ENCODE data around the gene ATXN7L3. TPM values are rescaled to one million over a fixed set of nuclear protein-coding genes. Genes with fewer than 3 reads are reported as not detected.

ATXN7L3 gene
- total RNA-seq, 1 experiment from 2014 or later, result 59.3 TPM

GRCh38 chr17:44186307-44187130, 13.2 kb downstream of the ATXN7L3 start, which contains the start of gene TMUB2:
TMUB2 (plus strand) TSS chr17:44186972; CDS start chr17:44187709, 737 bp downstream.
- Histone ChIP-seq H3K9me3 (ENCODE audit: insufficient read depth, low read depth) (no peaks in the 10 kb centered on the region), H3K27ac (peak within 1 kb of the TSS; percentile 71), H3K4me3 (peak within 1 kb of the TSS; percentile 94), H2AFZ (peak within 1 kb of the TSS; percentile 92), H3K4me2 (peak within 1 kb of the TSS; percentile 99), H3K36me3 (ENCODE audit: low read depth) (peaks cover 4% of the 10 kb centered on the region; the same call in 1 of the 2 replicates), H3K79me2 (ENCODE audit: low read depth) (peaks cover 41% of the 10 kb centered on the region), H3K9me2 (ENCODE audit: insufficient read depth) (no peaks in the 10 kb centered on the region), H3K4me1 (replicated peaks; ENCODE audit: insufficient read depth) (peaks cover 16% of the 10 kb centered on the region; the same call in 1 of the 2 replicates), H4K20me1 (ENCODE audit: insufficient read depth) (peaks cover under 1% of the 10 kb centered on the region; the same call in 1 of the 2 replicates), H3F3A (ENCODE audit: insufficient read depth, low read depth) (peaks cover 45% of the 10 kb centered on the region; the same call in 1 of the 2 replicates), H3K27me3 (ENCODE audit: insufficient read depth, low read depth) (no peaks in the 10 kb centered on the region)
- TF ChIP-seq EZH2 (IDR thresholded peaks at IDR 0.05; ENCODE audit: low read depth) (no peak), CTCF (conservative IDR thresholded peaks at IDR 0.05) (no peak)
- intact Hi-C loops (cut with micrococcal nuclease; ENCODE audit: unreplicated experiment), result loop anchor here (1.0 to 2.0 kb wide), 2 partner anchors 12 to 116 kb away; partner anchors contain the start of gene G6PC3
- TSS peak; percentile 46 for BruUV-seq (replicated peaks)
- peak; percentile 95 to 99 for DNase-seq
- POLR2A ChIA-PET (ENCODE audit: unreplicated experiment), result interaction anchor here (0.5 to 1.0 kb wide), 5 partner anchors 12 to 337 kb away, joined by 3 to 15 read pairs (median 4); partner anchors contain the start of gene ATXN7L3
- CTCF ChIA-PET, result interaction anchor here (0.6 to 2.1 kb wide), 4 partner anchors 12 to 307 kb away, joined by 3 to 7 read pairs (median 4); no protein-coding TSS in a partner anchor

GRCh38 chr17:44184212-44184810, 15.4 kb downstream of the ATXN7L3 start:
- no peaks in the 10 kb centered on the region for H3K9me3 ChIP-seq (ENCODE audit: insufficient read depth, low read depth)
- peak overlapping the region; percentile 73 for H3K4me2 ChIP-seq
- no peaks in the 10 kb centered on the region for H3K9me2 ChIP-seq (ENCODE audit: insufficient read depth)
- H3K79me2 ChIP-seq (ENCODE audit: low read depth), result peaks cover 41% of the 10 kb centered on the region
- no peaks in the 10 kb centered on the region for H3K27me3 ChIP-seq (ENCODE audit: insufficient read depth, low read depth)
- TF ChIP-seq EZH2 (IDR thresholded peaks at IDR 0.05; ENCODE audit: low read depth) (no peak), CTCF (conservative IDR thresholded peaks at IDR 0.05) (no peak)
- H3K4me3 ChIP-seq, result no peak overlapping the region
- H3K27ac ChIP-seq, result no peak overlapping the region
- ChIA-PET CTCF (interaction anchor here (1.8 kb wide), 1 partner anchor 16 kb away, joined by 9 read pairs; no protein-coding TSS in a partner anchor), POLR2A (ENCODE audit: unreplicated experiment) (no interaction called here)
- H2AFZ ChIP-seq, result no peak overlapping the region
- intact Hi-C loops (cut with micrococcal nuclease; ENCODE audit: unreplicated experiment), result no loop called here
- H3K4me1 ChIP-seq (replicated peaks; ENCODE audit: insufficient read depth), result peaks cover 16% of the 10 kb centered on the region; the same call in 1 of the 2 replicates
- no TSS peak for BruUV-seq (replicated peaks)
- H4K20me1 ChIP-seq (ENCODE audit: insufficient read depth), result no peaks in the 10 kb centered on the region; the same call in 1 of the 2 replicates
- peaks cover 28% of the 10 kb centered on the region; the same call in 1 of the 2 replicates for H3F3A ChIP-seq (ENCODE audit: insufficient read depth, low read depth)
- DNase-seq, result no peak
- H3K36me3 ChIP-seq (ENCODE audit: low read depth), result 0 out of 2 replicates have a peak, but pooled peaks cover 4% of the 10 kb centered on the region

- no peak for DNase-seq
- TF ChIP-seq CTCF (conservative IDR thresholded peaks at IDR 0.05) (no peak), EZH2 (IDR thresholded peaks at IDR 0.05; ENCODE audit: low read depth) (no peak)
- BruUV-seq (replicated peaks), result no TSS peak
Observed at GRCh38 chr17:44183024-44183423, 16.7 kb downstream of the ATXN7L3 start.

More at GRCh38 chr17:44183024-44183423, 16.7 kb downstream of the ATXN7L3 start:
- CTCF ChIA-PET, result no interaction called here
- intact Hi-C loops (cut with micrococcal nuclease; ENCODE audit: unreplicated experiment), result no loop called here
- Histone ChIP-seq H3K36me3 (ENCODE audit: low read depth) (0 out of 2 replicates have a peak, but pooled peaks cover 4% of the 10 kb centered on the region), H3K9me2 (ENCODE audit: insufficient read depth) (no peaks in the 10 kb centered on the region), H3K27ac (no peak overlapping the region), H3K27me3 (ENCODE audit: insufficient read depth, low read depth) (no peaks in the 10 kb centered on the region), H3K79me2 (ENCODE audit: low read depth) (peaks cover 40% of the 10 kb centered on the region), H3K4me3 (no peak overlapping the region), H3K4me2 (no peak overlapping the region), H3K9me3 (ENCODE audit: insufficient read depth, low read depth) (no peaks in the 10 kb centered on the region), H4K20me1 (ENCODE audit: insufficient read depth) (no peaks in the 10 kb centered on the region; the same call in 1 of the 2 replicates), H2AFZ (no peak overlapping the region), H3K4me1 (replicated peaks; ENCODE audit: insufficient read depth) (peaks cover 14% of the 10 kb centered on the region; the same call in 1 of the 2 replicates), H3F3A (ENCODE audit: insufficient read depth, low read depth) (peaks cover 28% of the 10 kb centered on the region; the same call in 1 of the 2 replicates)
- POLR2A ChIA-PET (ENCODE audit: unreplicated experiment), result interaction anchor here (0.7 kb wide), 1 partner anchor 10 kb away, joined by 10 read pairs; no protein-coding TSS in a partner anchor

Data from PC-9 (cell line).